ENCODE data around the gene LRIG2.

The LRIG2 gene

GRCh38 chr1:113133759-113134158, 60.8 kb downstream of the LRIG2 start:
- Histone ChIP-seq H3K27me3 (ENCODE audit: control insufficient read depth in 3 of 3, insufficient read depth in 3 of 3, low read depth in 1 of 3, low read length in 3 of 3) (no peaks in the 10 kb centered on the region), H2AFZ (ENCODE audit: low read length) (no peak overlapping the region), H3K4me2 (ENCODE audit: insufficient read depth, low read length, poor library complexity, severe bottlenecking) (no peak overlapping the region), H3K27ac (replicated peaks; ENCODE audit: low read length) (no peak overlapping the region), H3K14ac (ENCODE audit: low read length) (no peak overlapping the region), H3K79me1 (ENCODE audit: low read depth, low read length) (no peaks in the 10 kb centered on the region), H2BK120ac (ENCODE audit: low read depth, low read length) (no peak overlapping the region), H2BK5ac (ENCODE audit: low read length) (no peak overlapping the region), H2BK15ac (ENCODE audit: low read length) (no peak overlapping the region), H2BK12ac (ENCODE audit: low read length) (no peak overlapping the region), H3K4me3 (ENCODE audit: low read length in 2 of 2) (no peak overlapping the region), H2AK5ac (ENCODE audit: low read depth, low read length) (no peak overlapping the region), H3K9ac (ENCODE audit: low read depth, low read length, poor library complexity) (no peak overlapping the region), H4K8ac (ENCODE audit: low read depth, low read length) (no peak overlapping the region), H3K23ac (ENCODE audit: low read depth, low read length, poor library complexity) (no peak overlapping the region), H3K4me1 (ENCODE audit: control insufficient read depth in 2 of 2, insufficient read depth in 1 of 2, low read depth in 1 of 2, low read length in 2 of 2) (no peaks in the 10 kb centered on the region), H3K36me3 (replicated peaks in 1 of 2; ENCODE audit: control insufficient read depth in 2 of 2, insufficient read depth in 2 of 2, low read length in 2 of 2) (peaks cover 0 to 8% of the 10 kb centered on the region in 2 donors), H4K91ac (ENCODE audit: low read depth, low read length, poor library complexity) (no peak overlapping the region), H3K4ac (ENCODE audit: low read length) (no peak overlapping the region), H3K18ac (ENCODE audit: low read length) (no peak overlapping the region), H3K9me3 (replicated peaks in 1 of 2; ENCODE audit: control insufficient read depth in 2 of 2, insufficient read depth in 1 of 2, low read depth in 1 of 2, low read length in 2 of 2) (peaks cover 0 to 2% of the 10 kb centered on the region in 2 donors)
- DNase-seq (ENCODE audit: low spot score): no peak
- WGBS, 2 donors (ENCODE audit: extremely low coverage in 2 of 2, insufficient read length in 2 of 2, insufficient replicate concordance in 1 of 2): no CpG with 5 or more reads among the region's 2 CpGs

GRCh38 chr1:113135460-113135859, 62.5 kb downstream of the LRIG2 start:
- Histone ChIP-seq H3K79me1 (ENCODE audit: low read depth, low read length) (no peaks in the 10 kb centered on the region), H2BK15ac (ENCODE audit: low read length) (no peak overlapping the region), H3K4me2 (ENCODE audit: insufficient read depth, low read length, poor library complexity, severe bottlenecking) (no peak overlapping the region), H2BK12ac (ENCODE audit: low read length) (no peak overlapping the region), H3K14ac (ENCODE audit: low read length) (no peak overlapping the region), H3K9me3 (replicated peaks in 1 of 2; ENCODE audit: control insufficient read depth in 2 of 2, insufficient read depth in 1 of 2, low read depth in 1 of 2, low read length in 2 of 2) (peaks cover 0 to 2% of the 10 kb centered on the region in 2 donors), H3K4me3 (ENCODE audit: low read length in 2 of 2) (no peak overlapping the region), H4K91ac (ENCODE audit: low read depth, low read length, poor library complexity) (no peak overlapping the region), H2BK120ac (ENCODE audit: low read depth, low read length) (no peak overlapping the region), H3K4ac (ENCODE audit: low read length) (no peak overlapping the region), H2AK5ac (ENCODE audit: low read depth, low read length) (no peak overlapping the region), H3K9ac (ENCODE audit: low read depth, low read length, poor library complexity) (no peak overlapping the region), H3K27ac (replicated peaks; ENCODE audit: low read length) (no peak overlapping the region), H3K36me3 (replicated peaks in 1 of 2; ENCODE audit: control insufficient read depth in 2 of 2, insufficient read depth in 2 of 2, low read length in 2 of 2) (no peaks in the 10 kb centered on the region), H3K4me1 (ENCODE audit: control insufficient read depth in 2 of 2, insufficient read depth in 1 of 2, low read depth in 1 of 2, low read length in 2 of 2) (no peaks in the 10 kb centered on the region), H3K18ac (ENCODE audit: low read length) (no peak overlapping the region), H2AFZ (ENCODE audit: low read length) (no peak overlapping the region), H3K23ac (ENCODE audit: low read depth, low read length, poor library complexity) (no peak overlapping the region), H4K8ac (ENCODE audit: low read depth, low read length) (no peak overlapping the region), H2BK5ac (ENCODE audit: low read length) (no peak overlapping the region), H3K27me3 (ENCODE audit: control insufficient read depth in 3 of 3, insufficient read depth in 3 of 3, low read depth in 1 of 3, low read length in 3 of 3) (no peaks in the 10 kb centered on the region)
- no CpG with 5 or more reads among the region's 1 CpG for WGBS, 2 donors (ENCODE audit: extremely low coverage in 2 of 2, insufficient read length in 2 of 2, insufficient replicate concordance in 1 of 2)
- DNase-seq (ENCODE audit: low spot score): no peak

GRCh38 chr1:113136476-113136875, 63.5 kb downstream of the LRIG2 start:
- no peak overlapping the region for H3K14ac ChIP-seq (ENCODE audit: low read length)
- no peak overlapping the region for H2BK120ac ChIP-seq (ENCODE audit: low read depth, low read length)
- H3K4ac ChIP-seq (ENCODE audit: low read length): no peak overlapping the region
- H3K4me3 ChIP-seq (ENCODE audit: low read length in 2 of 2): no peak overlapping the region
- H2BK15ac ChIP-seq (ENCODE audit: low read length): no peak overlapping the region
- no peak overlapping the region for H3K23ac ChIP-seq (ENCODE audit: low read depth, low read length, poor library complexity)
- no peak overlapping the region for H4K91ac ChIP-seq (ENCODE audit: low read depth, low read length, poor library complexity)
- H3K79me1 ChIP-seq (ENCODE audit: low read depth, low read length): no peaks in the 10 kb centered on the region
- no peaks in the 10 kb centered on the region for H3K27me3 ChIP-seq (ENCODE audit: control insufficient read depth in 3 of 3, insufficient read depth in 3 of 3, low read depth in 1 of 3, low read length in 3 of 3)
- H2BK12ac ChIP-seq (ENCODE audit: low read length): no peak overlapping the region
- no peak overlapping the region for H2AFZ ChIP-seq (ENCODE audit: low read length)
- no peaks in the 10 kb centered on the region for H3K36me3 ChIP-seq (replicated peaks in 1 of 2; ENCODE audit: control insufficient read depth in 2 of 2, insufficient read depth in 2 of 2, low read length in 2 of 2)
- no peak overlapping the region for H4K8ac ChIP-seq (ENCODE audit: low read depth, low read length)
- no peak overlapping the region for H3K18ac ChIP-seq (ENCODE audit: low read length)
- peaks cover 0 to 3% of the 10 kb centered on the region in 2 donors for H3K4me1 ChIP-seq (ENCODE audit: control insufficient read depth in 2 of 2, insufficient read depth in 1 of 2, low read depth in 1 of 2, low read length in 2 of 2)
- H3K9ac ChIP-seq (ENCODE audit: low read depth, low read length, poor library complexity): no peak overlapping the region
- DNase-seq (ENCODE audit: low spot score): no peak
- H2BK5ac ChIP-seq (ENCODE audit: low read length): no peak overlapping the region
- H3K27ac ChIP-seq (replicated peaks; ENCODE audit: low read length): no peak overlapping the region
- no CpG with 5 or more reads among the region's 1 CpG for WGBS, 2 donors (ENCODE audit: extremely low coverage in 2 of 2, insufficient read length in 2 of 2, insufficient replicate concordance in 1 of 2)
- no peak overlapping the region for H3K4me2 ChIP-seq (ENCODE audit: insufficient read depth, low read length, poor library complexity, severe bottlenecking)
- peaks cover 0 to 2% of the 10 kb centered on the region in 2 donors for H3K9me3 ChIP-seq (replicated peaks in 1 of 2; ENCODE audit: control insufficient read depth in 2 of 2, insufficient read depth in 1 of 2, low read depth in 1 of 2, low read length in 2 of 2)
- H2AK5ac ChIP-seq (ENCODE audit: low read depth, low read length): no peak overlapping the region

- Histone ChIP-seq H3K18ac (ENCODE audit: low read length) (no peak overlapping the region), H3K9ac (ENCODE audit: low read depth, low read length, poor library complexity) (no peak overlapping the region), H2AK5ac (ENCODE audit: low read depth, low read length) (no peak overlapping the region), H2AFZ (ENCODE audit: low read length) (no peak overlapping the region), H3K4me2 (ENCODE audit: insufficient read depth, low read length, poor library complexity, severe bottlenecking) (no peak overlapping the region), H2BK5ac (ENCODE audit: low read length) (no peak overlapping the region), H3K36me3 (replicated peaks in 1 of 2; ENCODE audit: control insufficient read depth in 2 of 2, insufficient read depth in 2 of 2, low read length in 2 of 2) (no peaks in the 10 kb centered on the region), H2BK12ac (ENCODE audit: low read length) (no peak overlapping the region), H3K14ac (ENCODE audit: low read length) (no peak overlapping the region), H3K4ac (ENCODE audit: low read length) (no peak overlapping the region), H3K27ac (replicated peaks; ENCODE audit: low read length) (no peak overlapping the region), H3K9me3 (replicated peaks in 1 of 2; ENCODE audit: control insufficient read depth in 2 of 2, insufficient read depth in 1 of 2, low read depth in 1 of 2, low read length in 2 of 2) (peaks cover 0 to 2% of the 10 kb centered on the region in 2 donors), H4K91ac (ENCODE audit: low read depth, low read length, poor library complexity) (no peak overlapping the region), H3K27me3 (ENCODE audit: control insufficient read depth in 3 of 3, insufficient read depth in 3 of 3, low read depth in 1 of 3, low read length in 3 of 3) (no peaks in the 10 kb centered on the region), H3K79me1 (ENCODE audit: low read depth, low read length) (no peaks in the 10 kb centered on the region), H2BK15ac (ENCODE audit: low read length) (no peak overlapping the region), H2BK120ac (ENCODE audit: low read depth, low read length) (no peak overlapping the region), H4K8ac (ENCODE audit: low read depth, low read length) (no peak overlapping the region), H3K23ac (ENCODE audit: low read depth, low read length, poor library complexity) (no peak overlapping the region), H3K4me1 (ENCODE audit: control insufficient read depth in 2 of 2, insufficient read depth in 1 of 2, low read depth in 1 of 2, low read length in 2 of 2) (peaks cover 0 to 3% of the 10 kb centered on the region in 2 donors), H3K4me3 (ENCODE audit: low read length in 2 of 2) (no peak overlapping the region)
- no peak for DNase-seq (ENCODE audit: low spot score)
- no CpG with 5 or more reads among the region's 3 CpGs for WGBS, 2 donors (ENCODE audit: extremely low coverage in 2 of 2, insufficient read length in 2 of 2, insufficient replicate concordance in 1 of 2)
These were observed 64.6 kb downstream of the LRIG2 start for GRCh38 chr1:113137563-113137962.
